NT2/D1 (cell line): ENCODE results near the gene KDM1A.
"Not testable (repeated sequence)": the region's sequence is repeated elsewhere in the genome, so short reads cannot be mapped to it uniquely, and the experiment has no call there.

Experiments used
- SUZ12 ChIP-seq: IDR thresholded peaks from 2 replicates; pipeline ENCODE4 v1.6.1; 2011; ENCODE audit not compliant: insufficient read length, insufficient read depth; ENCODE audit errors: extremely low read depth
- ZNF274 ChIP-seq: IDR thresholded peaks from 2 replicates; pipeline ENCODE4 v1.6.1; 2011; ENCODE audit warnings: mild to moderate bottlenecking, low read depth, low read length

- not testable (repeated sequence) for TF ChIP-seq SUZ12, ZNF274
Observed at GRCh38 chr1:23002218-23002617, 17.1 kb upstream of the KDM1A start.
